Heart left ventricle (tissue), 16 donors: Measurements from ENCODE around the gene TESMIN. TPM values are rescaled to one million over a fixed set of nuclear protein-coding genes. Genes with fewer than 3 reads are reported as not detected.

Experiments used
- ATAC-seq, 4 donors: fragments of 200-7000 bp; cut with Tn5 transposase; one replicate each; pipeline ENCODE4 v1.9.1; 2020 to 2022; ENCODE audit warnings: moderate library complexity in 4 of 4, mild to moderate bottlenecking in 3 of 4, moderate number of reproducible peaks in 1 of 4
- DNase-seq, 5 donors: peaks; one replicate each; pipeline ENCODE4 v3.0.0-alpha.2; 2020
- H3K27ac ChIP-seq, 12 donors: fragments of 200-600 bp; sonication (generic) in 4 of 12; one replicate each; pipeline versions ENCODE4 v1.5.0 to v1.8.0; 2016 to 2022; ENCODE audit warnings: mild to moderate bottlenecking in 2 of 12
- H3K27me3 ChIP-seq, 9 donors: fragments of 200-600 bp; sonication (generic) in 2 of 9; one replicate each; pipeline versions ENCODE4 v1.5.1 to v1.8.0; 2016 to 2022; ENCODE audit warnings: mild to moderate bottlenecking in 3 of 9
- H3K36me3 ChIP-seq, 9 donors: fragments of 200-600 bp; sonication (generic) in 2 of 9; one replicate each; pipeline versions ENCODE4 v1.5.0 to v1.8.0; 2018 to 2022; ENCODE audit warnings: mild to moderate bottlenecking in 2 of 9
- H3K4me1 ChIP-seq, 12 donors: fragments of 200-600 bp; sonication (generic) in 4 of 12; one replicate each; pipeline versions ENCODE4 v1.5.0 to v1.8.0; 2016 to 2022; ENCODE audit warnings: mild to moderate bottlenecking in 3 of 12
- H3K4me3 ChIP-seq, 12 donors: fragments of 200-600 bp; sonication (generic) in 4 of 12; one replicate each; pipeline versions ENCODE4 v1.5.0 to v1.8.0; 2017 to 2022; ENCODE audit warnings: mild to moderate bottlenecking in 9 of 12, moderate library complexity in 4 of 12
- H3K9me3 ChIP-seq, 12 donors: fragments of 200-600 bp; sonication (generic) in 4 of 12; one replicate each; pipeline versions ENCODE4 v1.5.0 to v1.8.0; 2016 to 2022; ENCODE audit warnings: mild to moderate bottlenecking in 1 of 12
- POLR2A ChIP-seq, 2 donors: fragments of 450-650 bp; IDR thresholded peaks; one replicate each; pipeline ENCODE4 v1.6.1; 2017; ENCODE audit warnings: antibody characterized with exemption in 2 of 2, mild to moderate bottlenecking in 2 of 2, moderate library complexity in 2 of 2
- WGBS, 4 donors: extraction: QIAGEN DNeasy Blood & Tissue Kit in 2 of 4; methylation state at CpG; one replicate each; pipeline versions ENCODE4 v1.1.5 to v1.1.7; 2013 to 2018; 5-methylcytosine and 5-hydroxymethylcytosine counted together
- intact Hi-C, 10 donors: fragments of 100-400 bp; cut with DNase I; formaldehyde crosslinking; loops; one replicate each; pipeline versions ENCODE4 v1.11.1 to v1.14.2; 2022
- polyA plus RNA-seq, 2 donors: library from polyadenylated mRNA; stranded (reverse); fragments of 200-250 nt; gene quantifications; one replicate each; pipeline ENCODE4 v1.2.3, GENCODE V29; 2013
- total RNA-seq, 9 donors: library from RNA; depleted of rRNA in 2 of 9; stranded (reverse); fragments of >200 nt in 2 of 9; fragmentation: NEBNext Ultra II Directional in 3 of 9; extraction: Animal tissue kit (Norgen Biotek cat#: 25700) in 3 of 9; gene quantifications; one replicate each; pipeline versions ENCODE4 v1.1.0 to v1.2.4, GENCODE V29; 2016 to 2023
- TF ChIP-seq, protein P1 (sequence below), 12 donors: fragments of 200-600 bp; sonication (generic) in 4 of 12; IDR thresholded peaks; one replicate each; pipeline versions ENCODE4 v1.5.0 to v1.8.0; 2018 to 2022; ENCODE audit warnings: antibody characterized with exemption in 12 of 12, mild to moderate bottlenecking in 5 of 12
- donor health status: ischemic (EF 13 %, LVEDD 7.1; RV severe dilation, severe dysfunction).
- donor health status: healthy with polysubstance abuse.
- donor health status: DM: no; HTN: yes; CAD: no.
- donor health status: DM: no; HTN: no; CAD: no.
- donor health status: ischemic (EF 25% LVEDD 6.9; RV normal size, moderate dysfunction).
- donor health status: ischemic (EF 25% LVEDD 5.7; RV mildly dilated, moderate dysfunction).
- donor health status: healthy.
- donor health status: DM: yes; HTN: yes; CAD: no.
- donor health status: ischemic (EF 35%, LVEDD 5.7; RV mildly dilated, moderate dysfunction).
- donor health status: nonischemic (EF 11% LVEDD 7.7; RV severe dilation, severe dysfunction).
- donor health status: DM: yes; HTN: yes; CAD: no.
- donor health status: PGD.
- donor health status: ischemic (EF 29% LVEDD 5.4; RV normal size, mild dysfunction).
- donor health status: nonischemic (EF 23%, LVEDD 6.1; RV moderate dilation, normal function).

TESMIN gene
- total and polyA plus RNA-seq, 11 donors = 0.12 to 2.0 (median 0.42) TPM; not detected in 1

DNA sequence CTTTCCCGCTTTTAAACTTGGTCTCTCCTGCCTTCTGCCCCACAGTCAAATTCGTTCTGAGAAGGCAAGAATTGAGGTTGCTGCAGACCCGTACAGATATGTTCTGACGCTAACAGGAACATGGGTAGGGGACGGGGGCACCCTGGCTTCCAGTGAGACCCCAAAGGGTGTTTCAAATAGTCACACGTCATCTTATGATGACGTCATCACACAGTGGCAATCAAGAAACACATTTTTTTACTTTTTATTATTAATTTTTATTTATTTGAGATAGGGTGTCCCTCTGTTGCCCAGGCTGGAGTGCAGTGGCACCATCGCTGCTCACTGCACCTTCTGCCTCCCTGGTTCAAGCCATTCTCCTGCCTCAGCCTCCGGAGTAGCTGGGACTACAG is 22.9 kb upstream of the TESMIN start:
- TF ChIP-seq POLR2A (IDR thresholded peaks at IDR 0.05) = no peak
- TF ChIP-seq, protein P1, sequence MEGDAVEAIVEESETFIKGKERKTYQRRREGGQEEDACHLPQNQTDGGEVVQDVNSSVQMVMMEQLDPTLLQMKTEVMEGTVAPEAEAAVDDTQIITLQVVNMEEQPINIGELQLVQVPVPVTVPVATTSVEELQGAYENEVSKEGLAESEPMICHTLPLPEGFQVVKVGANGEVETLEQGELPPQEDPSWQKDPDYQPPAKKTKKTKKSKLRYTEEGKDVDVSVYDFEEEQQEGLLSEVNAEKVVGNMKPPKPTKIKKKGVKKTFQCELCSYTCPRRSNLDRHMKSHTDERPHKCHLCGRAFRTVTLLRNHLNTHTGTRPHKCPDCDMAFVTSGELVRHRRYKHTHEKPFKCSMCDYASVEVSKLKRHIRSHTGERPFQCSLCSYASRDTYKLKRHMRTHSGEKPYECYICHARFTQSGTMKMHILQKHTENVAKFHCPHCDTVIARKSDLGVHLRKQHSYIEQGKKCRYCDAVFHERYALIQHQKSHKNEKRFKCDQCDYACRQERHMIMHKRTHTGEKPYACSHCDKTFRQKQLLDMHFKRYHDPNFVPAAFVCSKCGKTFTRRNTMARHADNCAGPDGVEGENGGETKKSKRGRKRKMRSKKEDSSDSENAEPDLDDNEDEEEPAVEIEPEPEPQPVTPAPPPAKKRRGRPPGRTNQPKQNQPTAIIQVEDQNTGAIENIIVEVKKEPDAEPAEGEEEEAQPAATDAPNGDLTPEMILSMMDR (IDR thresholded peaks at IDR 0.05) = no peak
- DNase-seq (no peak), ATAC-seq (no peak)
- no peak overlapping the region for H3K4me3 ChIP-seq
- H3K27me3 ChIP-seq = no peaks in the 10 kb centered on the region
- peaks cover 2 to 100% (median 99%) of the 10 kb centered on the region in 9 donors for H3K36me3 ChIP-seq
- H3K27ac ChIP-seq = no peak overlapping the region
- H3K9me3 ChIP-seq = no peaks in the 10 kb centered on the region
- peaks cover 0 to 14% (median 1%) of the 10 kb centered on the region in 12 donors for H3K4me1 ChIP-seq
- intact Hi-C loops = no loop called here
- WGBS, 4 donors = 86 to 95% (median 86%) methylated on average over 9 of the region's 9 CpGs

DNA sequence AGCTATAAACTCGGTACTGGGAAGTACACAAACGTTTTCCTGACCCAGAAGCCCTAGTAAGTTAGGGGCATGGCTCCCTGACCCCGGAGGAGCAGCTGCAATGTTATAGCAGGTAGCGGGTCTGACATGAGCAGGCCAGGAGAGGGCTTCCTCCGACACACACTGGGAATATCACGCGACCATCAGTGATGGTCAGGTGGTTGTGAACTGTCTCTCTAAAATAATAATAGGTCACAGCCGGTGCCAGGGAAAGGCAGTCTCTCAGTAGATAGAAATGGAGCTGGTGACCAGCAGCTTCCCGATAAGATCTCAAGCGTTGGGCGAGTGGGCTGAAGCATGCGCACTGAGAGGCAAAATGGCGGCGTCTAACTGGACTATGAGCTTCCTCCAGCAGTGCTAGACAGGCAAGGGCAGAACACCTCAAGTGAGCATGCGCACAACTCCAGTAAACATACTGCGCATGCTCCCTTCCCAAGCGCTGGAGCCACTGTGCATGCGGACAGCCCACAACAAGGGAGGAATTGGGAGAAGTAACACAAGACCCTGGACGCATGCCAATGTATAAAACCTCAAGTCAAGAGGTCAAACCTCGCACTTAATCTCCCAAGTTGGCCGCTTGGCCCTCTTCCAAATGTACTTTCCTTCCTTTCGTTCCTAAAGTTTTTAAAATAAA is 22.3 kb upstream of the TESMIN start:
- ATAC-seq (no peak), DNase-seq (peak in 1 of 5 donors; percentile 23)
- WGBS, 4 donors = 86 to 89% (median 88%) methylated on average over 22 of the region's 22 CpGs
- intact Hi-C loops = no loop called here
- Histone ChIP-seq H3K4me3 (no peak overlapping the region), H3K36me3 (peaks cover 2 to 100% (median 100%) of the 10 kb centered on the region in 9 donors), H3K27me3 (no peaks in the 10 kb centered on the region), H3K4me1 (peaks cover 0 to 12% (median under 1%) of the 10 kb centered on the region in 12 donors), H3K27ac (no peak overlapping the region), H3K9me3 (no peaks in the 10 kb centered on the region)
- TF ChIP-seq, protein P1 (IDR thresholded peaks at IDR 0.05) = no peak
- no peak for TF ChIP-seq POLR2A (IDR thresholded peaks at IDR 0.05)

- H3K36me3 ChIP-seq = peaks cover 2 to 99% (median 98%) of the 10 kb centered on the region in 9 donors
- no peak overlapping the region for H3K4me3 ChIP-seq
- TF ChIP-seq, protein P1 (IDR thresholded peaks at IDR 0.05) = no peak
- no peak for TF ChIP-seq POLR2A (IDR thresholded peaks at IDR 0.05)
- peaks cover 0 to 7% (median 0%) of the 10 kb centered on the region in 12 donors for H3K4me1 ChIP-seq
- WGBS, 4 donors = 96 to 97% (median 97%) methylated on average over 20 of the region's 20 CpGs
- H3K27ac ChIP-seq = no peak overlapping the region
- H3K27me3 ChIP-seq = no peaks in the 10 kb centered on the region
- H3K9me3 ChIP-seq = no peaks in the 10 kb centered on the region
- ATAC-seq = no peak
- intact Hi-C loops = no loop called here
- no peak for DNase-seq
Measured at GRCh38 chr11:68772936-68773335, 21.6 kb upstream of the TESMIN start.

- H3K27me3 ChIP-seq = no peaks in the 10 kb centered on the region
- no peaks in the 10 kb centered on the region for H3K9me3 ChIP-seq
- no peak overlapping the region for H3K4me3 ChIP-seq
- no peak overlapping the region for H3K27ac ChIP-seq
- H3K4me1 ChIP-seq = no peaks in the 10 kb centered on the region
- WGBS, 4 donors = 83 to 90% (median 89%) methylated on average over 8 to 12 of the region's 12 CpGs
- DNase-seq (no peak), ATAC-seq (no peak)
- intact Hi-C loops = no loop called here
- peaks cover 2 to 96% (median 95%) of the 10 kb centered on the region in 9 donors for H3K36me3 ChIP-seq
- TF ChIP-seq, protein P1 (IDR thresholded peaks at IDR 0.05) = no peak
- TF ChIP-seq POLR2A (IDR thresholded peaks at IDR 0.05) = no peak
Measured at GRCh38 chr11:68770781-68771180, 19.5 kb upstream of the TESMIN start.
